Measurements from ENCODE around the gene TOLLIP.

Gene TOLLIP

DNA sequence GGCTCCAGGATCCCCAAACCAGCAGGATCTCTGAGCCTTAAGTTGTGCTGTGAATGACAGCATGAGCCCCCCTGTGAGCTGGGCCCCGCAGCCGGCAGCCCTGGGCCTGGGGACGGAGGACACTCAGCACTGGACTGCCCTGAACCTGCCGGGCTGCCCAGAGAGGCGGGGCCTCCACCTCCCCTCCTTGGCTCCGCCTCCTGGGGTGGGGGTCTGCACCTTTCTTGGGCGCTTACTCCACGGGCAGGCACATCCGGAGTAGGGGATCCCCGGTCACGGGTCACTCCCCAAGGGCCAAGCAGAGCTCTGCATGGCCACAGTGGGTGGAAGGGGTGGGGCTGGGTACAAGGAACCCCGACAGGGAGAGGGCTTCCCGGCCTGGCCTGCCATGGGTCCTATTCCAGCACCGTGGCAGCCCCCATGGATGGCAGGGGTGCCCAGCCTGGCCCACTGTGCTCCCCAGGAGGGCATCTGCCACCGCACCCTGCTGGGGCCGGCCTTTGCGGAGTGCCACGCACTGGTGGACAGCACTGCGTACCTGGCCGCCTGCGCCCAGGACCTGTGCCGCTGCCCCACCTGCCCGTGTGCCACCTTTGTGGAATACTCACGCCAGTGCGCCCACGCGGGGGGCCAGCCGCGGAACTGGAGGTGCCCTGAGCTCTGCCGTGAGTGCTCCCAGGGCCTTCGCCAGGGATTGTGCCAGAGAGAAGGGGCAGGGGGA is 81.2 kb downstream of the TOLLIP start:
- no peak for DNase-seq

DNA sequence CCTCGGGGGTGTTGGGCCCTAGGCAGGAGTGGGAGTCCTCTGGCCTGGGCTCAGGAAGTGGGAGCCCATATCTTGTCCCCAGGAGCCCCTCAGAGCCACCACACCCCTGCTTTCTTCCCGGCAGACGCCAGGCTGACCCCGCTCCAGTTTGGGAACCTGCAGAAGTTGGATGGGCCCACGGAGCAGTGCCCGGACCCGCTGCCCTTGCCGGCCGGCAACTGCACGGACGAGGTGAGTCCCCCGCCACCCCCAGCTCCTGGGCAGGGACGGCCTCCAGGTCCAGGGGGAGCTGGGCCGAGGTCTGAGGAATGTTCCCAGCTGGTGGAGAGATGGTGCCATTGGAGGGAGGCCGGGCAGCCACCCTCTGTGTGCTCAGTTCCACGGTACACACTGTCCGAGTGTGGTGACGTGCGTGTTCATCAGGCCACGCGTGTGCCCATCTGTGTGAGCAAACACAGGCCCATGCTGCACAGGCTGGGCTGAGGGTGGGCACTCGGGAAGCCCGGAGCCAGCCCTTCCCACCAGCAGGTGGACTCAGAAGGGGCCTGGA is 81.8 kb downstream of the TOLLIP start:
- no peak for DNase-seq

DNA sequence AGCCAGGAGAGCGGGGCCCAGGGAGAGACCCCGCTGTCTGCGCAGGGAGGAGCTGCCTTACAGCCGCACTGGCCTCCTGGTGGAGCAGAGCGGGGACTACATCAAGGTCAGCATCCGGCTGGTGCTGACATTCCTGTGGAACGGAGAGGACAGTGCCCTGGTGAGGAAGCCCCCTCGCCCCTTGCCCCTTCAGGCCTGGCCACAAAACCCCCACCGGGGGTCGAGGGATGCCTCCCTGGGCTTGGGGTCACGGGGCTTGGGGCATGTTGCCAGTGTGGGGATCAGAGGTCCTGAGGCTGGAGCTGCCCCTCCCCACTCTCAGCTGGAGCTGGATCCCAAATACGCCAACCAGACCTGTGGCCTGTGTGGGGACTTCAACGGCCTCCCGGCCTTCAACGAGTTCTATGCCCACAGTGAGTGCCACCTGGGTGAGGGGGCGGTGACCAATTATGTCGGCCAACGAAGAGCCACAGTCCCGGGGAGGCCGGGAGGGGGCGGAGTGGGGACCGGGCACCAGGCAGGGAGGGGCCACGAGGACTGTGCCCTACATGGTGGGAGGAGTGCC is 82.4 kb downstream of the TOLLIP start:
- no peak for DNase-seq

DNA sequence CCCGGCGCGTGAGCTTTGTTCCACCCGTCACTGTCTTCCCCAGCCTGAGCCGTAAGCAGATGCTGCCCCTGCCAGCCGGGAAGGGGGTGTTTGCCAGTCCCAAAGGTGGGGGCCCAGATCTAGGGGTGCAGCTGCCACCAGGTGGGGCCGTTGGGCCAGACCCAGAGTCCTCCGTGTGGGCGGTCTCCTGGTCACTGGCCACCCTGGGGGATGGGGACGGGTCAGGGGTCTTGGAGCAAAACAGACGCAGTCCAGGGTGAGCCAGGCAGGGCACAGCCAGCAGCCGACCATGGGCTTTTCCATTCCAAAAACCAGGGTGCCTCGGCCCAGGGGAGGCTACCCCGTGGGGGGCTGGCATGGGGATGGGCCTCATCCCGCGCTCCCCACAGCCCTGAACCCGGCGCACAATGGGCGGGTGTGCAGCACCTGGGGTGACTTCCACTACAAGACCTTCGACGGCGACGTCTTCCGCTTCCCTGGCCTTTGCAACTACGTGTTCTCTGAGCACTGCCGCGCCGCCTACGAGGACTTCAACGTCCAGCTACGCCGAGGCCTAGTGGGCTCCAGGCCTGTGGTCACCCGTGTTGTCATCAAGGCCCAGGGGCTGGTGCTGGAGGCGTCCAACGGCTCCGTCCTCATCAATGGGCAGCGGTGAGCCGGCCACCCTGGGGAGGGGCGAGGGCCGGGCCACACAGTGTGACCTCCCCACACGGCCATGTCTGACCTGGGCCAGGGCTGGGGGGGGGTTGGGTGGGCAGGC is 83.0 kb downstream of the TOLLIP start:
- no peak for DNase-seq

DNA sequence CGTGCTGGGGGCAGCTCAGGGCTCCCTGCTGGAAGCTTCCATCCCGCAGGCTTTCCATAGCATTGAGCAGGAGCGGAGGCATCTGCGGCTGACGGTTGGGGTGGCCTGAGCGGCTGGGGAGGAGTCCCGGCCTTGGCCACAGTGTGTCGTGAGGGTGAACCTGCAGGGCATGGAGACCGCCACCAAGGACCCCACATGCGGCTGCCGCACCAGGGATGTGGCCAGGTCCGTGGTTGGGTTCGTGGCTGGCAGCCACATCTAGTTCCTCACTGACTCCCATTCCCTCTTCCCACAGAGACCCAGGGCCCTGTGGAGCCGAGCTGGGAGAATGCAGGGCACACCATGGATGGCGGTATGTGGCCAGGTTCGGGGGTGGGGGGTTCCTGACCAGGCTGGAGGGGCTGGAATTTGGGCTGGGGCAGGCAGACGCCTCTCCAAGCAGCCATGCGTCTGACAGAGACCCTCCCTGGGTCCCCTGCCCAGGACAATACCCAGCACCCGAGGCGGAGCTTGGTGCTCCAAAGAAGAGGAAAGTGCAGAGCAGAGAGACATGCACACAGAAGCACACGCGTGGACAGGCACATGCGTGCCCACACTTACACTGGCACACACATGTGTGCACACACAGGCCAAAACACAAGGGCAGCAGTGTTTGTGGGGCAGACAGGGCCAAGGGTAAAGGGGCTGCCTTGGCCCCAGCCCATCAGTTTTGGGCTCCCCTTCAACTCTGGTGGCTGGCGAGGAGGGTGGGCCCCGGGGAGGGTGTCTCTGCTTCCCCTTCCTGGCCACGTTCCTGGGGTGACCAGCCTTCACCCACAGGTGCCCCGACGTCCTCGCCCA is 83.8 kb downstream of the TOLLIP start:
- DNase-seq = no peak

DNA sequence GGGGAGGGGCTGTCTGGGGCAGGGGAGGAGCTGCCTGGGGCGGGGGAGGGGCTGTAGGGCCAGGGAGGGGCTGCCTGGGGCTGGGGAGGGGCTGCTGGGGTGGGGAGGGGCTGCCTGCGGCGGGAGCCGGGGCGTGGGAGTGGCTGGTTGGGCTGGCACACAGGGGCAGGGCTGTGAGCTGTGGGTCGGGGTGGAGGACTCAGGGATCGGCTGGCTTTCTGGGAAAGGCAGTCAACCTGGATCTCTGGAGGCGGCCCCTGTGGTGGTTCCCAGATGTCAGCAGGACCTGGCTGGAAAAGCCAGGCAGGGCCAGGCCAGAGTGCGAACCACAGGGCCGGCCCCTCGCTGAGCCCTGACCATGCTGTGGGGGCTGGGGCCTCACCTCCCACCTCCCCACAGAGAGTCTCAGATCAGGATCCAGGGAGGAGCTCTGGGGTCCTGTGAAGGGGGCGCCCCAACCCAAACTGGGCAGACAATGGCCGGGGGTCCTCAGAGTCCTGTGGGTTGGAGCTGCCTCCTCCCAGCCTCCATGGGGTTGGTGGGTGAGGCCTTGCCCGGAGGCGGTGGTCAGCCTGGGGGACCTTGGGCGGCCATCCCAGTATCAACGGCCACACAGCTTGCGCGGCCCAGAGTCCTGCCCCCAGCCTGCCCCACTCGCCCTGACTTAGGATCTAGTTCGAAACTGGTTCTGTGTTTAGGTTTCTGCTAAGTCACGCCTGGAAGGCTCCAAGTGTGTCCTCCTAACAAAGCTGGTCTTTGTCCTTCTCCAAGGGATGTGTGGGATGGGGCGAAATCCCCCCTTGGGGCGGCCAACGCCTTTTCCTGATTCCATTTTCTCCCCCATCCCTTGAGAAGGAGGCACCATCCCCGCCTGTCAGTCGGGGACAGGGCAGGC is 84.7 kb downstream of the TOLLIP start:
- DNase-seq = no peak
